Activated CD4-positive, alpha-beta T cell treated with anti-CD3 and anti-CD28 coated beads for 36 hours (primary cell): Measurements from ENCODE around the gene CPSF7. TPM values are rescaled to one million over a fixed set of nuclear protein-coding genes. Genes with fewer than 3 reads are reported as not detected.
"Not testable (repeated sequence)": the region's sequence is repeated elsewhere in the genome, so short reads cannot be mapped to it uniquely, and the experiment has no call there.

Source experiments
- ATAC-seq: fragments of 200-7000 bp; cut with Tn5 transposase; one replicate; pipeline ENCODE4 v1.10.0; 2021; ENCODE audit warnings: mild to moderate bottlenecking, moderate library complexity
- CTCF ChIA-PET: fragments of 350-600 bp; sonication (Branson Sonifier 250); formaldehyde crosslinking; loops from one replicate; lab custom pipeline; 2021; ENCODE audit warnings: antibody characterized with exemption; lab: Charles Lee
- POLR2A ChIA-PET: fragments of 350-600 bp; sonication (Branson Sonifier 250); formaldehyde crosslinking; loops from one replicate; lab custom pipeline; 2021; ENCODE audit warnings: antibody characterized with exemption, inconsistent platforms; lab: Charles Lee
- DNase-seq: peaks from one replicate; pipeline ENCODE4 v3.0.0-alpha.2; 2020
- H3K27ac Mint-ChIP-seq: one replicate; pipeline ENCODE4 v1.8.0; 2021; ENCODE audit warnings: mixed read lengths
- H3K27me3 Mint-ChIP-seq: one replicate; pipeline ENCODE4 v1.8.0; 2021; ENCODE audit warnings: mixed read lengths
- H3K36me3 Mint-ChIP-seq: one replicate; pipeline ENCODE4 v1.8.0; 2021; ENCODE audit warnings: low read depth, mixed read lengths
- H3K4me1 Mint-ChIP-seq: one replicate; pipeline ENCODE4 v1.8.0; 2021; ENCODE audit warnings: mixed read lengths
- H3K4me3 Mint-ChIP-seq: one replicate; pipeline ENCODE4 v1.8.0; 2021; ENCODE audit warnings: mild to moderate bottlenecking, moderate library complexity, mixed read lengths
- H3K9me3 Mint-ChIP-seq: one replicate; pipeline ENCODE4 v1.8.0; 2021; ENCODE audit warnings: low read depth, mixed read lengths
- intact Hi-C, 2 experiments: fragments of 100-400 bp; cut with DNase I in 1 of 2; cut with micrococcal nuclease in 1 of 2; formaldehyde crosslinking; loops; one replicate each; pipeline versions ENCODE4 v1.14.2 to v1.15.1; 2022 to 2024; cut with DNase I, micrococcal nuclease
- total RNA-seq, 2 experiments: library from RNA; stranded (reverse); gene quantifications; one replicate each; pipeline ENCODE4 v1.2.3, GENCODE V29; 2021

CPSF7 gene
- total RNA-seq, 2 experiments from 2014 or later: 108 to 179 TPM

GRCh38 chr11:61384271-61385242 lies 45.2 kb downstream of the CPSF7 start:
- Mint-ChIP-seq H3K4me1 (peaks cover 3% of the 10 kb centered on the region), H3K4me3 (no peak overlapping the region), H3K27ac (no peak overlapping the region), H3K27me3 (no peaks in the 10 kb centered on the region), H3K9me3 (no peaks in the 10 kb centered on the region), H3K36me3 (no peaks in the 10 kb centered on the region)
- intact Hi-C loops: loop anchor here (1.0 to 2.0 kb wide), 5 partner anchors 23 to 610 kb away; partner anchors contain the start of gene CYB561A3 (in 1 of the 2)
- ATAC-seq: no peak
- POLR2A ChIA-PET: interaction anchor here (1.5 to 2.5 kb wide), 2 partner anchors 22 to 48 kb away, joined by 6 to 9 read pairs; partner anchors contain the start of genes CYB561A3 and TMEM138
- CTCF ChIA-PET: interaction anchor here (0.6 to 7.1 kb wide), 25 partner anchors 9 to 1783 kb away, joined by 3 to 185 read pairs (median 4); partner anchors contain the start of genes CYB561A3, DDB1, TKFC and TMEM138
- DNase-seq: no peak

DNA sequence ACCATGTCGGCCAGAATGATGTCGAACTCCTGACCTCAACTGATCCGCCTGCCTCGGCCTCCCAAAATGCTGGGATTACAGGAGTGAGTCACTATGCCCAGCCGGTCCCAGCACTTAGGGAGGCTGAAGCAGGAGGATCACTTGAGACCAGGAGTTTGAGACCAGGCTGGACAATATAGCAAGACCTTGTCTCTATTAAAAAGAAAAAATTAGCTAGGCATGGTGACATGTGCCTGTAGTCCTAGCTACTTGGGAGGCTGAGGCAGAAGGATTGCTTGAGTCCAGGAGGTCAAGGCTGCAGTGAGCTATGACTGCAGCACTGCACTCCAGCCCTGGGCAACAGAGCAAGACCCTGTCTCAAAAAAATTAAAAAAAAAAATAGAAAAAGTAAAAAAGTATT lies 45.9 kb downstream of the CPSF7 start:
- intact Hi-C loops: loop anchor here in 1 of 2 experiments (2.0 kb wide), 1 partner anchor 609 kb away; no protein-coding TSS in a partner anchor

DNA sequence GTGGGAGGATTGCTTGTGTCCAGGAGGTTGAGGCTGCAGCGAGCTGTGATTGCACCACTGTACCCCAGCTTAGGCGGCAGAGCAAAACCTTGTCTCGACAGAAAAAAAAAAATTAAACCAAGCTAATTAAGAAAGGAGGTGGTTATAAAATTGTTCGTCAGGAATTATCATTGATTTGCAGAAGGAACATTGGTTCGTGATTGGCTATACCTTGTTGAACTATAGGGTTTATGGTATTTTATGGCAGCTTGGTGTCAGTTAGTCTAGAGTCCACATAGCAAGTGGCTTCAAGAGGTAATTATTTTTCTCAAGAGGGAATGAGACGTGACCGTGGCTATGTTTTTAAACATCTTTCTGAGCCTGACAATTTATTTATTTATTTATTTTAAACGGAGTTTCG lies 48.9 kb downstream of the CPSF7 start:
- ChIA-PET POLR2A (no interaction called here), CTCF (interaction anchor here (1.7 to 7.1 kb wide), 2 partner anchors 45 to 126 kb away, joined by 4 to 185 read pairs; partner anchors contain the start of genes DDB1 and TKFC)
- intact Hi-C loops: no loop called here
- H3K9me3 Mint-ChIP-seq: no peaks in the 10 kb centered on the region
- H3K4me3 Mint-ChIP-seq: no peak overlapping the region
- H3K4me1 Mint-ChIP-seq: peaks cover 3% of the 10 kb centered on the region
- ATAC-seq (no peak), DNase-seq (no peak)
- no peak overlapping the region for H3K27ac Mint-ChIP-seq
- no peaks in the 10 kb centered on the region for H3K27me3 Mint-ChIP-seq
- peaks cover 14% of the 10 kb centered on the region for H3K36me3 Mint-ChIP-seq

More for the DNA sequence above, 45.9 kb downstream of the CPSF7 start:
- H3K36me3 Mint-ChIP-seq, H3K4me1 Mint-ChIP-seq, POLR2A ChIA-PET, DNase-seq, H3K4me3 Mint-ChIP-seq, H3K27me3 Mint-ChIP-seq, H3K27ac Mint-ChIP-seq, ATAC-seq, H3K9me3 Mint-ChIP-seq: not testable (repeated sequence)
- CTCF ChIA-PET: interaction anchor here (1.2 to 7.1 kb wide), 5 partner anchors 10 to 131 kb away, joined by 4 to 185 read pairs (median 47); partner anchors contain the start of genes CYB561A3, DDB1, TKFC and TMEM138

DNA sequence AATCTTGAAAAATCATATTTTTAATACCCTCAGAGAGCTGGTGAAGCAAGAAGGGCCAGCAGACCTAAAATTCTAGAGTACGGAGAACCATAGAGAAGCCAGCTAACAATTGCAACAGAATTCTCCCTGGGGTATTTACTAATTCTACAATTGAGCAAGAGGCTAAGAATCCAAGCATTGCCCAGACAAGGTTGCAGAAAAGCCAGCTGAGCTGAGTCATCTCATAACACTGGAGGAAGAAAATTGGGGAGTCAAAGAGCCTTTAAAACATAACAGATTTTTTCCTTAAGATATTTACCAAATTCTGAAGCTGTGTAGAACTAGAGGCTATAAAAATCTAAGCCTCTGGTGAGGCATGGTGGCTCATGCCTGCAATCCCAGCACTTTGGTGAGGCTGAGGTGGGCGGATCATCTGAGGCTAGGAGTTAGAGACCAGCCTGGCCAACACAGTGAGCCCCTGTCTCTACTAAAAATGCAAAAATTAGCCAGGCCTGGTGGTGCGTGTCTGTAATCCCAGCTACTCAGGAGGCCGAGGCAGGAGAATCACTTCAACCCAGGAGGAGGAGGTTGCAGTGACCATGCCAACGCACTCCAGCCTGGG lies 51.0 kb downstream of the CPSF7 start:
- Mint-ChIP-seq H3K4me3 (no peak overlapping the region), H3K9me3 (peaks cover 3% of the 10 kb centered on the region), H3K27ac (no peak overlapping the region), H3K36me3 (peaks cover 30% of the 10 kb centered on the region), H3K27me3 (no peaks in the 10 kb centered on the region), H3K4me1 (no peaks in the 10 kb centered on the region)
- ATAC-seq (no peak), DNase-seq (no peak)
- ChIA-PET POLR2A (no interaction called here), CTCF (interaction anchor here (0.6 kb wide), 1 partner anchor 80 kb away, joined by 3 read pairs; no protein-coding TSS in a partner anchor)
- intact Hi-C loops: no loop called here

GRCh38 chr11:61377461-61378160 lies 52.2 kb downstream of the CPSF7 start:
- Mint-ChIP-seq H3K4me3 (no peak overlapping the region), H3K9me3 (peaks cover 3% of the 10 kb centered on the region), H3K36me3 (peaks cover 32% of the 10 kb centered on the region), H3K4me1 (no peaks in the 10 kb centered on the region), H3K27me3 (no peaks in the 10 kb centered on the region), H3K27ac (peak overlapping the region; percentile 14)
- DNase-seq (no peak), ATAC-seq (no peak)
- intact Hi-C loops: no loop called here
- ChIA-PET POLR2A (no interaction called here), CTCF (interaction anchor here (1.4 kb wide), 1 partner anchor 42 kb away, joined by 6 read pairs; no protein-coding TSS in a partner anchor)

DNA sequence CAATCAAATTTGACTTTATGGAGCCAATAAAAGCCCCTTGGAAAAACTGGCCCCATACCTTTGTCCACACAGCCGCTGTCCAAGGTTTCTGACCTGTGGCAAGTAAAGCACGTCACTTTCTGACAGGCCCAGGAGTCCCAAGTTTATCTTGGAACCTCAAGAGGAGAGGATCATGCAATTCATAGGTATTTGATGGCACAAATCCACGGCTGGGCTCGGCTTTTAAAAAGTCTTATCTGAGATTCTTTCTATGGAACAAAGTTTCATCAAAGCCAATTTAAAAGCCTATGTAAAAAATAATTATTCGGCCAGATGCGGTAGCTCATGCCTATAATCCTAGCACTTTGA lies 54.0 kb downstream of the CPSF7 start:
- CTCF ChIA-PET: interaction anchor here (1.4 to 5.0 kb wide), 2 partner anchors 10 to 40 kb away, joined by 6 to 32 read pairs; no protein-coding TSS in a partner anchor
- ATAC-seq: no peak
- Mint-ChIP-seq H3K4me3 (no peak overlapping the region), H3K27me3 (no peaks in the 10 kb centered on the region), H3K4me1 (no peaks in the 10 kb centered on the region), H3K36me3 (peaks cover 37% of the 10 kb centered on the region), H3K27ac (no peak overlapping the region), H3K9me3 (peaks cover 3% of the 10 kb centered on the region)
- intact Hi-C loops: no loop called here
- no peak for DNase-seq
- POLR2A ChIA-PET: no interaction called here

DNA sequence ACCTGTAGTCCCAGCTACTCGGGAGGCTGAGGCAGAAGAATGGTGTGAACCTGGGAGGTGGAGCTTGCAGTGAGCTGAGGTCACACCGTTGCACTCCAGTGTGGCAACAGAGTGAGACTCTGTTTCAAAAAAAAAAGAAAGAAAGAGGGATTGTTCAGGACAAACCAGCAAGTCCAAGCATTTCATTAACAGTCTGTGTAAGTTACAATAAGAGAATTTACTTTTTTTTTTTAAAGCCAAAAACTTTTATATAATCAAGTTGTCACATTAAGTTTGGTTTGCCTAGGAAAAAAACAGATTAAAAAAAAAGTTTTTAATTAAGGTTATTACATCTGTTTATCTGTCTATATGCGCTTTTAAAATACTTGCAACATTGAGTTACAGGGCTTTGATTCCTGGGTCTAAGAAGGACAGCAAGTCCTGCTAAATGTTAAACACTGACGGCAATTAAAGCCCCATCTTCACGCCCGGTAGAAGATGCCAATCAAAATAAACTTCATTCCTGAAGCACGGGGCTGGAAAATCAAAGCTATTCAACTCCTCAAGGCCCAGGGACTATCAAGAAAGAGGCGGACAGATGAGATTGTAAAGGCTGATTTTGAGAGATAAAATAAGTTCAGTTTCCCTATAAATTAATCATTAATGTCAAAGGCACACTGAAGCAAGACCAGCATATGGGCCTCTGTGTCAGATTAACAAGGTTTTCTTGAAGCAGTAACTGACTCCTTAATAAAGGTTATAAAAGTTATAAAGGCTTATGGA lies 56.9 kb downstream of the CPSF7 start:
- DNase-seq (no peak), ATAC-seq (no peak)
- Mint-ChIP-seq H3K4me1 (peaks cover 7% of the 10 kb centered on the region), H3K27me3 (no peaks in the 10 kb centered on the region), H3K27ac (no peak overlapping the region), H3K4me3 (no peak overlapping the region), H3K36me3 (peaks cover 58% of the 10 kb centered on the region), H3K9me3 (peaks cover 3% of the 10 kb centered on the region)
- intact Hi-C loops: no loop called here
- ChIA-PET POLR2A (interaction anchor here (0.6 kb wide), 2 partner anchors 56 to 539 kb away, joined by 5 read pairs; no protein-coding TSS in a partner anchor), CTCF (interaction anchor here (2.9 to 5.0 kb wide), 2 partner anchors 10 to 12 kb away, joined by 12 to 32 read pairs; partner anchors contain the start of genes CYB561A3 and TMEM138)

GRCh38 chr11:61370349-61371005 lies 59.3 kb downstream of the CPSF7 start:
- H3K36me3 Mint-ChIP-seq: peaks cover 51% of the 10 kb centered on the region
- POLR2A ChIA-PET: interaction anchor here (1.4 kb wide), 1 partner anchor 28 kb away, joined by 4 read pairs; no protein-coding TSS in a partner anchor
- H3K4me1 Mint-ChIP-seq: peaks cover 7% of the 10 kb centered on the region
- DNase-seq (no peak), ATAC-seq (peak; percentile 60)
- H3K27me3 Mint-ChIP-seq: no peaks in the 10 kb centered on the region
- peaks cover 3% of the 10 kb centered on the region for H3K9me3 Mint-ChIP-seq
- no peak overlapping the region for H3K4me3 Mint-ChIP-seq
- CTCF ChIA-PET: interaction anchor here (0.7 to 4.5 kb wide), 9 partner anchors 9 to 117 kb away, joined by 3 to 28 read pairs (median 4); partner anchors contain the start of genes CYB561A3, TMEM138 and TMEM216
- intact Hi-C loops: no loop called here
- peak overlapping the region; percentile 59 for H3K27ac Mint-ChIP-seq

- H3K4me3 Mint-ChIP-seq: no peak overlapping the region
- no peak overlapping the region for H3K27ac Mint-ChIP-seq
- intact Hi-C loops: no loop called here
- POLR2A ChIA-PET: interaction anchor here (1.4 kb wide), 1 partner anchor 29 kb away, joined by 4 read pairs; no protein-coding TSS in a partner anchor
- no peaks in the 10 kb centered on the region for H3K9me3 Mint-ChIP-seq
- peaks cover 45% of the 10 kb centered on the region for H3K36me3 Mint-ChIP-seq
- no peaks in the 10 kb centered on the region for H3K27me3 Mint-ChIP-seq
- CTCF ChIA-PET: interaction anchor here (0.6 to 4.5 kb wide), 8 partner anchors 8 to 66 kb away, joined by 3 to 28 read pairs (median 5); partner anchors contain the start of genes CYB561A3, TMEM138 and TMEM216
- DNase-seq (no peak), ATAC-seq (no peak)
- H3K4me1 Mint-ChIP-seq: peaks cover 7% of the 10 kb centered on the region
These were observed 60.1 kb downstream of the CPSF7 start for GRCh38 chr11:61369372-61370348.
